Measurements from ENCODE around the gene AGAP2.
A peak's percentile ranks its signal among the peaks of the same experiment; 100 is the strongest.

AGAP2 gene

GRCh38 chr12:57744777-57745484 is 6.4 kb upstream of the AGAP2 start, which contains the start of gene TSPAN31:
Gene TSPAN31, plus strand, starts transcription at chr12:57745039. Its CDS starts 116 bp downstream, at chr12:57745155.
- WGBS, 2 donors (ENCODE audit: extremely low coverage in 2 of 2, insufficient read length in 2 of 2, insufficient replicate concordance in 1 of 2) = no CpG with 5 or more reads among the region's 29 CpGs
- H2AFZ ChIP-seq (ENCODE audit: low read length) = peak within 1 kb of the TSS; percentile 90
- H3K14ac ChIP-seq (ENCODE audit: low read length) = no peak within 1 kb of the TSS

GRCh38 chr12:57744194-57744776 is 5.7 kb upstream of the AGAP2 start:
- Histone ChIP-seq H3K9ac (ENCODE audit: low read depth, low read length, poor library complexity) (no peak overlapping the region), H3K4me2 (ENCODE audit: insufficient read depth, low read length, poor library complexity, severe bottlenecking) (peak overlapping the region; percentile 56), H4K8ac (ENCODE audit: low read depth, low read length) (no peak overlapping the region), H3K36me3 (replicated peaks in 1 of 2; ENCODE audit: control insufficient read depth in 2 of 2, insufficient read depth in 2 of 2, low read length in 2 of 2) (peaks cover 16 to 37% of the 10 kb centered on the region in 2 donors), H2AFZ (ENCODE audit: low read length) (peak overlapping the region; percentile 90), H3K27ac (replicated peaks; ENCODE audit: low read length) (peak overlapping the region; percentile 63), H2BK15ac (ENCODE audit: low read length) (no peak overlapping the region), H3K14ac (ENCODE audit: low read length) (no peak overlapping the region), H3K4me3 (ENCODE audit: low read length in 2 of 2) (peak overlapping the region; percentile 76 to 87), H4K91ac (ENCODE audit: low read depth, low read length, poor library complexity) (no peak overlapping the region), H3K4me1 (ENCODE audit: control insufficient read depth in 2 of 2, insufficient read depth in 1 of 2, low read depth in 1 of 2, low read length in 2 of 2) (peaks cover 9 to 27% of the 10 kb centered on the region in 2 donors), H3K18ac (ENCODE audit: low read length) (peak overlapping the region; percentile 5), H3K27me3 (ENCODE audit: control insufficient read depth in 3 of 3, insufficient read depth in 3 of 3, low read depth in 1 of 3, low read length in 3 of 3) (peaks cover 0 to 27% (median under 1%) of the 10 kb centered on the region in 3 experiments), H3K79me1 (ENCODE audit: low read depth, low read length) (no peaks in the 10 kb centered on the region), H3K9me3 (replicated peaks in 1 of 2; ENCODE audit: control insufficient read depth in 2 of 2, insufficient read depth in 1 of 2, low read depth in 1 of 2, low read length in 2 of 2) (no peaks in the 10 kb centered on the region), H3K4ac (ENCODE audit: low read length) (no peak overlapping the region), H2BK12ac (ENCODE audit: low read length) (no peak overlapping the region), H3K23ac (ENCODE audit: low read depth, low read length, poor library complexity) (no peak overlapping the region), H2BK5ac (ENCODE audit: low read length) (no peak overlapping the region), H2AK5ac (ENCODE audit: low read depth, low read length) (no peak overlapping the region), H2BK120ac (ENCODE audit: low read depth, low read length) (no peak overlapping the region)
- no peak for DNase-seq (ENCODE audit: low spot score)
- WGBS, 2 donors (ENCODE audit: extremely low coverage in 2 of 2, insufficient read length in 2 of 2, insufficient replicate concordance in 1 of 2) = no CpG with 5 or more reads among the region's 21 CpGs

More at GRCh38 chr12:57744777-57745484, 6.4 kb upstream of the AGAP2 start, which contains the start of gene TSPAN31:
- DNase-seq (ENCODE audit: low spot score) = peak; percentile 91
- no peak within 1 kb of the TSS for H2BK5ac ChIP-seq (ENCODE audit: low read length)
- H3K4me3 ChIP-seq (ENCODE audit: low read length in 2 of 2) = peak within 1 kb of the TSS; percentile 82 to 87
- peaks cover 4 to 21% of the 10 kb centered on the region in 2 donors for H3K4me1 ChIP-seq (ENCODE audit: control insufficient read depth in 2 of 2, insufficient read depth in 1 of 2, low read depth in 1 of 2, low read length in 2 of 2)
- H3K23ac ChIP-seq (ENCODE audit: low read depth, low read length, poor library complexity) = peak within 1 kb of the TSS; percentile 14
- no peak within 1 kb of the TSS for H4K91ac ChIP-seq (ENCODE audit: low read depth, low read length, poor library complexity)
- peak within 1 kb of the TSS; percentile 51 for H2AK5ac ChIP-seq (ENCODE audit: low read depth, low read length)
- peak within 1 kb of the TSS; percentile 85 for H3K4me2 ChIP-seq (ENCODE audit: insufficient read depth, low read length, poor library complexity, severe bottlenecking)
- H3K18ac ChIP-seq (ENCODE audit: low read length) = peak within 1 kb of the TSS; percentile 97
- H2BK12ac ChIP-seq (ENCODE audit: low read length) = no peak within 1 kb of the TSS
- no peak within 1 kb of the TSS for H2BK120ac ChIP-seq (ENCODE audit: low read depth, low read length)
- H3K9ac ChIP-seq (ENCODE audit: low read depth, low read length, poor library complexity) = peak within 1 kb of the TSS; percentile 79
- no peak within 1 kb of the TSS for H2BK15ac ChIP-seq (ENCODE audit: low read length)
- H4K8ac ChIP-seq (ENCODE audit: low read depth, low read length) = no peak within 1 kb of the TSS
- peaks cover 18 to 43% of the 10 kb centered on the region in 2 donors for H3K36me3 ChIP-seq (replicated peaks in 1 of 2; ENCODE audit: control insufficient read depth in 2 of 2, insufficient read depth in 2 of 2, low read length in 2 of 2)
- H3K27me3 ChIP-seq (ENCODE audit: control insufficient read depth in 3 of 3, insufficient read depth in 3 of 3, low read depth in 1 of 3, low read length in 3 of 3) = peaks cover 0 to 21% (median 0%) of the 10 kb centered on the region in 3 experiments
- H3K9me3 ChIP-seq (replicated peaks in 1 of 2; ENCODE audit: control insufficient read depth in 2 of 2, insufficient read depth in 1 of 2, low read depth in 1 of 2, low read length in 2 of 2) = no peaks in the 10 kb centered on the region
- H3K4ac ChIP-seq (ENCODE audit: low read length) = no peak within 1 kb of the TSS
- no peaks in the 10 kb centered on the region for H3K79me1 ChIP-seq (ENCODE audit: low read depth, low read length)
- H3K27ac ChIP-seq (replicated peaks; ENCODE audit: low read length) = peak within 1 kb of the TSS; percentile 81

- no peak overlapping the region for H3K14ac ChIP-seq (ENCODE audit: low read length)
- no peak overlapping the region for H3K4me2 ChIP-seq (ENCODE audit: insufficient read depth, low read length, poor library complexity, severe bottlenecking)
- no peak overlapping the region for H4K91ac ChIP-seq (ENCODE audit: low read depth, low read length, poor library complexity)
- H3K27me3 ChIP-seq (ENCODE audit: control insufficient read depth in 3 of 3, insufficient read depth in 3 of 3, low read depth in 1 of 3, low read length in 3 of 3) = peaks cover 0 to 31% (median 4%) of the 10 kb centered on the region in 3 experiments
- no CpG with 5 or more reads among the region's 2 CpGs for WGBS, 2 donors (ENCODE audit: extremely low coverage in 2 of 2, insufficient read length in 2 of 2, insufficient replicate concordance in 1 of 2)
- DNase-seq (ENCODE audit: low spot score) = no peak
- H3K18ac ChIP-seq (ENCODE audit: low read length) = no peak overlapping the region
- H2BK15ac ChIP-seq (ENCODE audit: low read length) = no peak overlapping the region
- H4K8ac ChIP-seq (ENCODE audit: low read depth, low read length) = no peak overlapping the region
- H3K4me3 ChIP-seq (ENCODE audit: low read length in 2 of 2) = peak overlapping the region in 1 of 2 donors; percentile 87
- H3K9me3 ChIP-seq (replicated peaks in 1 of 2; ENCODE audit: control insufficient read depth in 2 of 2, insufficient read depth in 1 of 2, low read depth in 1 of 2, low read length in 2 of 2) = no peaks in the 10 kb centered on the region
- H2BK12ac ChIP-seq (ENCODE audit: low read length) = no peak overlapping the region
- peaks cover 13 to 32% of the 10 kb centered on the region in 2 donors for H3K36me3 ChIP-seq (replicated peaks in 1 of 2; ENCODE audit: control insufficient read depth in 2 of 2, insufficient read depth in 2 of 2, low read length in 2 of 2)
- no peaks in the 10 kb centered on the region for H3K79me1 ChIP-seq (ENCODE audit: low read depth, low read length)
- H3K27ac ChIP-seq (replicated peaks; ENCODE audit: low read length) = no peak overlapping the region
- H3K23ac ChIP-seq (ENCODE audit: low read depth, low read length, poor library complexity) = no peak overlapping the region
- H3K4me1 ChIP-seq (ENCODE audit: control insufficient read depth in 2 of 2, insufficient read depth in 1 of 2, low read depth in 1 of 2, low read length in 2 of 2) = peaks cover 12 to 31% of the 10 kb centered on the region in 2 donors
- H2AK5ac ChIP-seq (ENCODE audit: low read depth, low read length) = no peak overlapping the region
- no peak overlapping the region for H3K9ac ChIP-seq (ENCODE audit: low read depth, low read length, poor library complexity)
- no peak overlapping the region for H2BK5ac ChIP-seq (ENCODE audit: low read length)
- H2BK120ac ChIP-seq (ENCODE audit: low read depth, low read length) = no peak overlapping the region
- H3K4ac ChIP-seq (ENCODE audit: low read length) = no peak overlapping the region
- no peak overlapping the region for H2AFZ ChIP-seq (ENCODE audit: low read length)
Observed at GRCh38 chr12:57743769-57744168, 5.2 kb upstream of the AGAP2 start.
